GM21526 (cell line): ENCODE data around the gene IL3.

ENCODE experiments used
- ATAC-seq: cut with Tn5 transposase; IDR thresholded peaks from one replicate; pipeline ENCODE4 v1.9.1; 2021; ENCODE audit warnings: moderate library complexity; ENCODE audit not compliant: unreplicated experiment, low FRiP score

Gene IL3

GRCh38 chr5:132056610-132057497 lies 3.6 kb upstream of the IL3 start:
- ATAC-seq = no peak

GRCh38 chr5:132057498-132058255 lies 2.8 kb upstream of the IL3 start:
- ATAC-seq = no peak

GRCh38 chr5:132058646-132059042 lies 1.8 kb upstream of the IL3 start:
- no peak for ATAC-seq

- no peak for ATAC-seq
Measured at GRCh38 chr5:132059043-132059695, 1.3 kb upstream of the IL3 start.

- no peak for ATAC-seq
Measured at GRCh38 chr5:132059696-132060500, 557 bp upstream of the IL3 start.

- ATAC-seq = peak; percentile 54
Measured at GRCh38 chr5:132063090-132063911, 2.8 kb downstream of the IL3 start.

GRCh38 chr5:132064140-132064539 lies 3.7 kb downstream of the IL3 start:
- ATAC-seq = no peak

GRCh38 chr5:132064738-132065331 lies 4.4 kb downstream of the IL3 start:
- ATAC-seq = peak; percentile 62

- ATAC-seq = no peak
Measured at GRCh38 chr5:132065351-132065937, 5.0 kb downstream of the IL3 start.

- no peak for ATAC-seq
Measured at GRCh38 chr5:132065951-132066701, 5.7 kb downstream of the IL3 start.

GRCh38 chr5:132066871-132067270 lies 6.4 kb downstream of the IL3 start:
- ATAC-seq = no peak

- ATAC-seq = no peak
Measured at GRCh38 chr5:132067451-132067850, 7.0 kb downstream of the IL3 start.

- ATAC-seq = no peak
Measured at GRCh38 chr5:132067941-132068808, 7.7 kb downstream of the IL3 start.

- no peak for ATAC-seq
Measured at GRCh38 chr5:132069561-132069960, 9.1 kb downstream of the IL3 start.

GRCh38 chr5:132069994-132070393 lies 9.5 kb downstream of the IL3 start:
- ATAC-seq = no peak

- ATAC-seq = no peak
Measured at GRCh38 chr5:132070460-132071337, 10.2 kb downstream of the IL3 start.
